ENCODE results near the gene PADI1. TPM values are rescaled to one million over a fixed set of nuclear protein-coding genes. Genes with fewer than 3 reads are reported as not detected.

Gene PADI1
- total RNA-seq, 4 donors from 2014 or later, result 0.27 to 2.5 (median 2.3) TPM; not detected in 1

- WGBS, 2 donors (ENCODE audit: low coverage in 1 of 2), result no CpG with 5 or more reads among the region's 2 CpGs
- no peaks in the 10 kb centered on the region for H3K4me1 ChIP-seq
- no peak for ATAC-seq
- TF ChIP-seq POLR2AphosphoS5 (IDR thresholded peaks at IDR 0.05) (no peak), EP300 (IDR thresholded peaks at IDR 0.05) (no peak), POLR2A (IDR thresholded peaks at IDR 0.05) (no peak)
- TF ChIP-seq, protein P1, sequence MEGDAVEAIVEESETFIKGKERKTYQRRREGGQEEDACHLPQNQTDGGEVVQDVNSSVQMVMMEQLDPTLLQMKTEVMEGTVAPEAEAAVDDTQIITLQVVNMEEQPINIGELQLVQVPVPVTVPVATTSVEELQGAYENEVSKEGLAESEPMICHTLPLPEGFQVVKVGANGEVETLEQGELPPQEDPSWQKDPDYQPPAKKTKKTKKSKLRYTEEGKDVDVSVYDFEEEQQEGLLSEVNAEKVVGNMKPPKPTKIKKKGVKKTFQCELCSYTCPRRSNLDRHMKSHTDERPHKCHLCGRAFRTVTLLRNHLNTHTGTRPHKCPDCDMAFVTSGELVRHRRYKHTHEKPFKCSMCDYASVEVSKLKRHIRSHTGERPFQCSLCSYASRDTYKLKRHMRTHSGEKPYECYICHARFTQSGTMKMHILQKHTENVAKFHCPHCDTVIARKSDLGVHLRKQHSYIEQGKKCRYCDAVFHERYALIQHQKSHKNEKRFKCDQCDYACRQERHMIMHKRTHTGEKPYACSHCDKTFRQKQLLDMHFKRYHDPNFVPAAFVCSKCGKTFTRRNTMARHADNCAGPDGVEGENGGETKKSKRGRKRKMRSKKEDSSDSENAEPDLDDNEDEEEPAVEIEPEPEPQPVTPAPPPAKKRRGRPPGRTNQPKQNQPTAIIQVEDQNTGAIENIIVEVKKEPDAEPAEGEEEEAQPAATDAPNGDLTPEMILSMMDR (IDR thresholded peaks at IDR 0.05), result no peak
- H3K4me3 ChIP-seq, result no peak overlapping the region
- no peak overlapping the region for H3K27ac ChIP-seq
- no peaks in the 10 kb centered on the region for H3K36me3 ChIP-seq
- H3K27me3 ChIP-seq, result peaks cover 23% of the 10 kb centered on the region
- H3K9me3 ChIP-seq, result peaks cover 0 to 17% (median 0%) of the 10 kb centered on the region in 3 donors
These were observed 60.2 kb downstream of the PADI1 start for GRCh38 chr1:17265162-17265561.

DNA sequence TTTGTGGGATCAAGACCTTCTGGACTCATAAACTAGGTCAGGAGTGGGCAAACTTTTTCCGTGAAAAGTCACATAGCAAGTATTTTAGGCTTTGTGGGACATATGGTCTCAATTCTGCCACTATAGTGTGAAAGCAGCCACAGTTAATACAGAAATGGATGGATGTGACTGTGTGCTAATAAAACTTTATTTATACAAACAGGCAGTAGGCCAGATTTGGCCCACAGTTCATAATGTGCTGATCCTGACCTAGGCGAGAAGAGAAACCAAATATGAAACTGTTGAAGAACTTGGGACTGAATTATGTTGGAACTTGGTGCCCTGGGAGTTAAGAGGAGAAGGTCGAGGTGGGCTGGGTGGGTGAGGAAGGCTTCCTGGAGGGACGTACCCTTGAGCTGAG lies 61.0 kb downstream of the PADI1 start:
- no peaks in the 10 kb centered on the region for H3K36me3 ChIP-seq
- H3K27ac ChIP-seq, result no peak overlapping the region
- no peaks in the 10 kb centered on the region for H3K4me1 ChIP-seq
- no peak overlapping the region for H3K4me3 ChIP-seq
- WGBS, 2 donors (ENCODE audit: low coverage in 1 of 2), result 77 to 85% methylated on average over 3 to 4 of the region's 4 CpGs
- H3K27me3 ChIP-seq, result peaks cover 15% of the 10 kb centered on the region
- TF ChIP-seq POLR2AphosphoS5 (IDR thresholded peaks at IDR 0.05), result no peak
- TF ChIP-seq, protein P1 (IDR thresholded peaks at IDR 0.05), result no peak
- TF ChIP-seq EP300 (IDR thresholded peaks at IDR 0.05), result no peak
- no peak for TF ChIP-seq POLR2A (IDR thresholded peaks at IDR 0.05)
- ATAC-seq, result no peak
- H3K9me3 ChIP-seq, result peaks cover 0 to 17% (median 0%) of the 10 kb centered on the region in 3 donors

GRCh38 chr1:17270891-17271765 lies 66.2 kb downstream of the PADI1 start:
- Histone ChIP-seq H3K36me3 (no peaks in the 10 kb centered on the region), H3K4me3 (no peak overlapping the region), H3K4me1 (no peaks in the 10 kb centered on the region), H3K27ac (no peak overlapping the region), H3K27me3 (peaks cover 29% of the 10 kb centered on the region), H3K9me3 (no peaks in the 10 kb centered on the region)
- TF ChIP-seq EP300 (IDR thresholded peaks at IDR 0.05), result no peak
- TF ChIP-seq POLR2AphosphoS5 (IDR thresholded peaks at IDR 0.05), result no peak
- TF ChIP-seq POLR2A (IDR thresholded peaks at IDR 0.05), result no peak
- TF ChIP-seq, protein P1 (IDR thresholded peaks at IDR 0.05), result no peak
- ATAC-seq, result no peak
- WGBS, 2 donors (ENCODE audit: low coverage in 1 of 2), result 91 to 100% methylated on average over 2 to 7 of the region's 23 CpGs

GRCh38 chr1:17272066-17272465 lies 67.1 kb downstream of the PADI1 start:
- TF ChIP-seq POLR2A (IDR thresholded peaks at IDR 0.05) (no peak), POLR2AphosphoS5 (IDR thresholded peaks at IDR 0.05) (no peak), EP300 (IDR thresholded peaks at IDR 0.05) (no peak)
- TF ChIP-seq, protein P1 (IDR thresholded peaks at IDR 0.05), result no peak
- Histone ChIP-seq H3K27ac (no peak overlapping the region), H3K4me3 (no peak overlapping the region), H3K9me3 (no peaks in the 10 kb centered on the region), H3K4me1 (no peaks in the 10 kb centered on the region), H3K27me3 (peaks cover 36% of the 10 kb centered on the region), H3K36me3 (no peaks in the 10 kb centered on the region)
- WGBS, 2 donors (ENCODE audit: low coverage in 1 of 2), result 59 to 88% methylated on average over 2 to 5 of the region's 6 CpGs
- no peak for ATAC-seq

DNA sequence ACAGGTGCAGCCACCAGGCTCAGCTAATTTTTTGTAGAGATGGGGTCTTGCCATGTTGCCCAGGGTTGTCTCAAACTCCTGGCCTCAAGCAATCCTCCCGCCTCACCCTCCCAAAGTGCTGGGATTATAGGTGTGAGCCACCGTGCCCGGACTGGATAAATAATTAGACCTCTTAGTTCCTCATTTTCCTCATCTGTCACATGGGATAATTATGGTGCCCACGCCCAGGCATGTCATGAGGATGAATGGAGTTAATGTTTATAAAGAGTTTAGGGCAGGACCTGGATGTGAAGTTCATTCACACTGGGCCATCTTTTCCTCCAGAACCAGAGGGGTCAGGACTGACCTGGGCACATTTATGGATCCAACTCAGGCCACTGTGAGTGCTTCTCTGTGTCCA lies 67.7 kb downstream of the PADI1 start:
- no peaks in the 10 kb centered on the region for H3K36me3 ChIP-seq
- WGBS, 2 donors (ENCODE audit: low coverage in 1 of 2), result 30 to 55% methylated on average over 2 of the region's 4 CpGs
- TF ChIP-seq POLR2AphosphoS5 (IDR thresholded peaks at IDR 0.05), result no peak
- TF ChIP-seq, protein P1 (IDR thresholded peaks at IDR 0.05), result no peak
- TF ChIP-seq EP300 (IDR thresholded peaks at IDR 0.05), result no peak
- no peak for TF ChIP-seq POLR2A (IDR thresholded peaks at IDR 0.05)
- peaks cover 42% of the 10 kb centered on the region for H3K27me3 ChIP-seq
- no peak overlapping the region for H3K4me3 ChIP-seq
- H3K4me1 ChIP-seq, result no peaks in the 10 kb centered on the region
- no peak for ATAC-seq
- H3K9me3 ChIP-seq, result no peaks in the 10 kb centered on the region
- no peak overlapping the region for H3K27ac ChIP-seq
